ENCODE results near the gene JPT1.

The JPT1 gene

GRCh38 chr17:75091855-75092327, 62.4 kb downstream of the JPT1 start:
- TF ChIP-seq CTCF (IDR thresholded peaks at IDR 0.05; ENCODE audit: low read depth, low read length, poor library complexity, severe bottlenecking), result no peak
- no peak for TF ChIP-seq EZH2phosphoT487 (IDR thresholded peaks at IDR 0.05; ENCODE audit: borderline replicate concordance, low read length)
- Histone ChIP-seq H3K36me3 (ENCODE audit: control insufficient read depth, low read length) (no peaks in the 10 kb centered on the region), H3K27ac (ENCODE audit: low read depth, low read length) (no peak overlapping the region), H3K4me1 (ENCODE audit: control insufficient read depth, low read length) (peaks cover 5% of the 10 kb centered on the region; the same call in 1 of the 2 replicates), H3K27me3 (ENCODE audit: control insufficient read depth, low read length) (peaks cover 29% of the 10 kb centered on the region), H3K9me2 (replicated peaks; ENCODE audit: control insufficient read depth, low read length) (no peaks in the 10 kb centered on the region), H3K9me3 (ENCODE audit: control insufficient read depth, insufficient read depth, low read length) (no peaks in the 10 kb centered on the region), H3K4me2 (ENCODE audit: low read length) (no peak overlapping the region), H4K20me1 (ENCODE audit: control insufficient read depth, insufficient read depth, low read depth, low read length) (no peaks in the 10 kb centered on the region), H3K4me3 (ENCODE audit: low read length) (no peak overlapping the region), H3F3A (ENCODE audit: control insufficient read depth, insufficient read depth) (no peaks in the 10 kb centered on the region), H3K79me2 (ENCODE audit: control insufficient read depth, low read length) (no peaks in the 10 kb centered on the region)

GRCh38 chr17:75090871-75091854, 63.1 kb downstream of the JPT1 start:
- Histone ChIP-seq H3K4me2 (ENCODE audit: low read length) (no peak overlapping the region), H3F3A (ENCODE audit: control insufficient read depth, insufficient read depth) (no peaks in the 10 kb centered on the region), H3K36me3 (ENCODE audit: control insufficient read depth, low read length) (no peaks in the 10 kb centered on the region), H3K9me2 (replicated peaks; ENCODE audit: control insufficient read depth, low read length) (no peaks in the 10 kb centered on the region), H3K27ac (ENCODE audit: low read depth, low read length) (no peak overlapping the region), H3K4me1 (ENCODE audit: control insufficient read depth, low read length) (peaks cover 5% of the 10 kb centered on the region; the same call in 1 of the 2 replicates), H3K4me3 (ENCODE audit: low read length) (no peak overlapping the region), H4K20me1 (ENCODE audit: control insufficient read depth, insufficient read depth, low read depth, low read length) (no peaks in the 10 kb centered on the region), H3K79me2 (ENCODE audit: control insufficient read depth, low read length) (no peaks in the 10 kb centered on the region), H3K9me3 (ENCODE audit: control insufficient read depth, insufficient read depth, low read length) (no peaks in the 10 kb centered on the region), H3K27me3 (ENCODE audit: control insufficient read depth, low read length) (peaks cover 29% of the 10 kb centered on the region)
- TF ChIP-seq CTCF (IDR thresholded peaks at IDR 0.05; ENCODE audit: low read depth, low read length, poor library complexity, severe bottlenecking), result no peak
- TF ChIP-seq EZH2phosphoT487 (IDR thresholded peaks at IDR 0.05; ENCODE audit: borderline replicate concordance, low read length), result no peak

GRCh38 chr17:75088465-75089417, 65.6 kb downstream of the JPT1 start:
- no peaks in the 10 kb centered on the region for H3K9me3 ChIP-seq (ENCODE audit: control insufficient read depth, insufficient read depth, low read length)
- H3K79me2 ChIP-seq (ENCODE audit: control insufficient read depth, low read length), result no peaks in the 10 kb centered on the region
- H3K4me2 ChIP-seq (ENCODE audit: low read length), result no peak overlapping the region
- H3K4me1 ChIP-seq (ENCODE audit: control insufficient read depth, low read length), result peaks cover 5% of the 10 kb centered on the region; the same call in 1 of the 2 replicates
- H3K9me2 ChIP-seq (replicated peaks; ENCODE audit: control insufficient read depth, low read length), result no peaks in the 10 kb centered on the region
- H3K27ac ChIP-seq (ENCODE audit: low read depth, low read length), result no peak overlapping the region
- H4K20me1 ChIP-seq (ENCODE audit: control insufficient read depth, insufficient read depth, low read depth, low read length), result no peaks in the 10 kb centered on the region
- H3F3A ChIP-seq (ENCODE audit: control insufficient read depth, insufficient read depth), result no peaks in the 10 kb centered on the region
- no peaks in the 10 kb centered on the region for H3K36me3 ChIP-seq (ENCODE audit: control insufficient read depth, low read length)
- peaks cover 29% of the 10 kb centered on the region for H3K27me3 ChIP-seq (ENCODE audit: control insufficient read depth, low read length)
- no peak for TF ChIP-seq EZH2phosphoT487 (IDR thresholded peaks at IDR 0.05; ENCODE audit: borderline replicate concordance, low read length)
- no peak for TF ChIP-seq CTCF (IDR thresholded peaks at IDR 0.05; ENCODE audit: low read depth, low read length, poor library complexity, severe bottlenecking)
- H3K4me3 ChIP-seq (ENCODE audit: low read length), result no peak overlapping the region
